Activated CD4-positive, alpha-beta T cell treated with anti-CD3 and anti-CD28 coated beads for 36 hours (primary cell): ENCODE measurements around the gene MTR. TPM values are rescaled to one million over a fixed set of nuclear protein-coding genes. Genes with fewer than 3 reads are reported as not detected.
A peak's percentile ranks its signal among the peaks of the same experiment; 100 is the strongest.
"Not testable (repeated sequence)": the region's sequence is repeated elsewhere in the genome, so short reads cannot be mapped to it uniquely, and the experiment has no call there.

ENCODE experiments used
- ATAC-seq: fragments of 200-7000 bp; cut with Tn5 transposase; one replicate; pipeline ENCODE4 v1.10.0; 2021; ENCODE audit warnings: mild to moderate bottlenecking, moderate library complexity
- CTCF ChIA-PET: fragments of 350-600 bp; sonication (Branson Sonifier 250); formaldehyde crosslinking; loops from one replicate; lab custom pipeline; 2021; ENCODE audit warnings: antibody characterized with exemption; lab: Charles Lee
- POLR2A ChIA-PET: fragments of 350-600 bp; sonication (Branson Sonifier 250); formaldehyde crosslinking; loops from one replicate; lab custom pipeline; 2021; ENCODE audit warnings: antibody characterized with exemption, inconsistent platforms; lab: Charles Lee
- DNase-seq: peaks from one replicate; pipeline ENCODE4 v3.0.0-alpha.2; 2020
- H3K27ac Mint-ChIP-seq: one replicate; pipeline ENCODE4 v1.8.0; 2021; ENCODE audit warnings: mixed read lengths
- H3K27me3 Mint-ChIP-seq: one replicate; pipeline ENCODE4 v1.8.0; 2021; ENCODE audit warnings: mixed read lengths
- H3K36me3 Mint-ChIP-seq: one replicate; pipeline ENCODE4 v1.8.0; 2021; ENCODE audit warnings: low read depth, mixed read lengths
- H3K4me1 Mint-ChIP-seq: one replicate; pipeline ENCODE4 v1.8.0; 2021; ENCODE audit warnings: mixed read lengths
- H3K4me3 Mint-ChIP-seq: one replicate; pipeline ENCODE4 v1.8.0; 2021; ENCODE audit warnings: mild to moderate bottlenecking, moderate library complexity, mixed read lengths
- H3K9me3 Mint-ChIP-seq: one replicate; pipeline ENCODE4 v1.8.0; 2021; ENCODE audit warnings: low read depth, mixed read lengths
- intact Hi-C, 2 experiments: fragments of 100-400 bp; cut with DNase I in 1 of 2; cut with micrococcal nuclease in 1 of 2; formaldehyde crosslinking; loops; one replicate each; pipeline versions ENCODE4 v1.14.2 to v1.15.1; 2022 to 2024; cut with DNase I, micrococcal nuclease
- total RNA-seq, 2 experiments: library from RNA; stranded (reverse); gene quantifications; one replicate each; pipeline ENCODE4 v1.2.3, GENCODE V29; 2021

MTR gene
- total RNA-seq, 2 experiments from 2014 or later = 57.3 to 64.8 TPM

- Mint-ChIP-seq H3K27me3 (no peaks in the 10 kb centered on the region), H3K27ac (no peak overlapping the region), H3K4me1 (no peaks in the 10 kb centered on the region), H3K9me3 (no peaks in the 10 kb centered on the region), H3K4me3 (no peak overlapping the region), H3K36me3 (peaks cover 52% of the 10 kb centered on the region)
- no peak for ATAC-seq
- intact Hi-C loops = no loop called here
- no peak for DNase-seq
- CTCF ChIA-PET = no interaction called here
- POLR2A ChIA-PET = no interaction called here
Measured at GRCh38 chr1:236850077-236850979, 55.2 kb downstream of the MTR start.

- ChIA-PET CTCF (interaction anchor here (0.6 kb wide), 1 partner anchor 23 kb away, joined by 3 read pairs; no protein-coding TSS in a partner anchor), POLR2A (interaction anchor here (0.7 kb wide), 1 partner anchor 694 kb away, joined by 3 read pairs; no protein-coding TSS in a partner anchor)
- no peaks in the 10 kb centered on the region for H3K4me1 Mint-ChIP-seq
- no peak overlapping the region for H3K4me3 Mint-ChIP-seq
- H3K27me3 Mint-ChIP-seq = no peaks in the 10 kb centered on the region
- no peaks in the 10 kb centered on the region for H3K9me3 Mint-ChIP-seq
- intact Hi-C loops = no loop called here
- DNase-seq (no peak), ATAC-seq (no peak)
- H3K36me3 Mint-ChIP-seq = peaks cover 61% of the 10 kb centered on the region
- no peak overlapping the region for H3K27ac Mint-ChIP-seq
Measured at GRCh38 chr1:236851871-236852270, 56.8 kb downstream of the MTR start.

GRCh38 chr1:236853921-236854604 lies 59.0 kb downstream of the MTR start:
- intact Hi-C loops = no loop called here
- peaks cover 5% of the 10 kb centered on the region for H3K4me1 Mint-ChIP-seq
- H3K27ac Mint-ChIP-seq = no peak overlapping the region
- ChIA-PET CTCF (no interaction called here), POLR2A (no interaction called here)
- no peaks in the 10 kb centered on the region for H3K27me3 Mint-ChIP-seq
- H3K4me3 Mint-ChIP-seq = no peak overlapping the region
- ATAC-seq (no peak), DNase-seq (no peak)
- no peaks in the 10 kb centered on the region for H3K9me3 Mint-ChIP-seq
- peaks cover 70% of the 10 kb centered on the region for H3K36me3 Mint-ChIP-seq

- Mint-ChIP-seq H3K36me3 (peaks cover 70% of the 10 kb centered on the region), H3K27ac (no peak overlapping the region), H3K4me1 (peaks cover 5% of the 10 kb centered on the region), H3K9me3 (no peaks in the 10 kb centered on the region), H3K27me3 (no peaks in the 10 kb centered on the region), H3K4me3 (no peak overlapping the region)
- ATAC-seq = no peak
- ChIA-PET POLR2A (no interaction called here), CTCF (no interaction called here)
- intact Hi-C loops = no loop called here
- DNase-seq = no peak
Measured at GRCh38 chr1:236854605-236854983, 59.5 kb downstream of the MTR start.

GRCh38 chr1:236856649-236857048 lies 61.6 kb downstream of the MTR start:
- H3K9me3 Mint-ChIP-seq, ATAC-seq, DNase-seq, POLR2A ChIA-PET, H3K4me3 Mint-ChIP-seq, H3K27ac Mint-ChIP-seq, CTCF ChIA-PET, intact Hi-C loops, H3K27me3 Mint-ChIP-seq: not testable (repeated sequence)
- Mint-ChIP-seq H3K36me3 (peaks cover 78% of the 10 kb centered on the region), H3K4me1 (peaks cover 14% of the 10 kb centered on the region)

- peaks cover 88% of the 10 kb centered on the region for H3K36me3 Mint-ChIP-seq
- DNase-seq (no peak), ATAC-seq (no peak)
- intact Hi-C loops = no loop called here
- H3K4me3 Mint-ChIP-seq = no peak overlapping the region
- no peaks in the 10 kb centered on the region for H3K27me3 Mint-ChIP-seq
- no peak overlapping the region for H3K27ac Mint-ChIP-seq
- ChIA-PET CTCF (no interaction called here), POLR2A (no interaction called here)
- no peaks in the 10 kb centered on the region for H3K9me3 Mint-ChIP-seq
- peaks cover 19% of the 10 kb centered on the region for H3K4me1 Mint-ChIP-seq
Measured at GRCh38 chr1:236858165-236858564, 63.1 kb downstream of the MTR start.

GRCh38 chr1:236860101-236860500 lies 65.0 kb downstream of the MTR start:
- ATAC-seq = no peak
- no peaks in the 10 kb centered on the region for H3K9me3 Mint-ChIP-seq

GRCh38 chr1:236860674-236861073 lies 65.6 kb downstream of the MTR start:
- H3K9me3 Mint-ChIP-seq = no peaks in the 10 kb centered on the region
- peaks cover 82% of the 10 kb centered on the region for H3K36me3 Mint-ChIP-seq
- ChIA-PET CTCF (interaction anchor here (1.1 kb wide), 1 partner anchor 9 kb away, joined by 3 read pairs; no protein-coding TSS in a partner anchor), POLR2A (no interaction called here)
- intact Hi-C loops = loop anchor here in 1 of 2 experiments (10.0 kb wide), 1 partner anchor 524 kb away; no protein-coding TSS in a partner anchor
- ATAC-seq (no peak), DNase-seq (no peak)
- H3K27me3 Mint-ChIP-seq = no peaks in the 10 kb centered on the region
- H3K4me1 Mint-ChIP-seq = peaks cover 19% of the 10 kb centered on the region
- no peak overlapping the region for H3K27ac Mint-ChIP-seq
- no peak overlapping the region for H3K4me3 Mint-ChIP-seq

More at GRCh38 chr1:236860101-236860500, 65.0 kb downstream of the MTR start:
- POLR2A ChIA-PET = no interaction called here
- Mint-ChIP-seq H3K27ac (no peak overlapping the region), H3K36me3 (peaks cover 81% of the 10 kb centered on the region), H3K27me3 (no peaks in the 10 kb centered on the region), H3K4me1 (peaks cover 19% of the 10 kb centered on the region), H3K4me3 (no peak overlapping the region)
- no peak for DNase-seq
- CTCF ChIA-PET = no interaction called here
- intact Hi-C loops = loop anchor here in 1 of 2 experiments (10.0 kb wide), 1 partner anchor 525 kb away; no protein-coding TSS in a partner anchor

- no peaks in the 10 kb centered on the region for H3K9me3 Mint-ChIP-seq
- ChIA-PET POLR2A (no interaction called here), CTCF (interaction anchor here (1.1 to 2.4 kb wide), 2 partner anchors 8 to 103 kb away, joined by 3 to 11 read pairs; no protein-coding TSS in a partner anchor)
- no peak for ATAC-seq
- peak overlapping the region; percentile 45 for H3K27ac Mint-ChIP-seq
- no peak for DNase-seq
- no peak overlapping the region for H3K4me3 Mint-ChIP-seq
- no peaks in the 10 kb centered on the region for H3K27me3 Mint-ChIP-seq
- peaks cover 19% of the 10 kb centered on the region for H3K4me1 Mint-ChIP-seq
- peaks cover 82% of the 10 kb centered on the region for H3K36me3 Mint-ChIP-seq
- intact Hi-C loops = loop anchor here in 1 of 2 experiments (10.0 kb wide), 1 partner anchor 523 kb away; no protein-coding TSS in a partner anchor
Measured at GRCh38 chr1:236861560-236862218, 66.6 kb downstream of the MTR start.

- no peaks in the 10 kb centered on the region for H3K27me3 Mint-ChIP-seq
- H3K27ac Mint-ChIP-seq = no peak overlapping the region
- H3K4me3 Mint-ChIP-seq = no peak overlapping the region
- peaks cover 19% of the 10 kb centered on the region for H3K4me1 Mint-ChIP-seq
- CTCF ChIA-PET = interaction anchor here (0.7 to 2.4 kb wide), 2 partner anchors 11 to 103 kb away, joined by 3 to 11 read pairs; no protein-coding TSS in a partner anchor
- intact Hi-C loops = loop anchor here in 1 of 2 experiments (10.0 kb wide), 1 partner anchor 523 kb away; no protein-coding TSS in a partner anchor
- peaks cover 81% of the 10 kb centered on the region for H3K36me3 Mint-ChIP-seq
- POLR2A ChIA-PET = no interaction called here
- no peak for DNase-seq
- H3K9me3 Mint-ChIP-seq = no peaks in the 10 kb centered on the region
- ATAC-seq = no peak
Measured at GRCh38 chr1:236862219-236862591, 67.1 kb downstream of the MTR start.
